Activated CD4-positive, alpha-beta T cell treated with anti-CD3 and anti-CD28 coated beads for 24 hours (primary cell): ENCODE data around the gene CD300LG.
"Not testable (repeated sequence)": the region's sequence is repeated elsewhere in the genome, so short reads cannot be mapped to it uniquely, and the experiment has no call there.

ENCODE experiments used
- DNase-seq, 2 donors: peaks; one replicate each; pipeline ENCODE4 v3.0.0-alpha.2; 2020; ENCODE audit warnings: low read depth in 2 of 2

The CD300LG gene, protein sequence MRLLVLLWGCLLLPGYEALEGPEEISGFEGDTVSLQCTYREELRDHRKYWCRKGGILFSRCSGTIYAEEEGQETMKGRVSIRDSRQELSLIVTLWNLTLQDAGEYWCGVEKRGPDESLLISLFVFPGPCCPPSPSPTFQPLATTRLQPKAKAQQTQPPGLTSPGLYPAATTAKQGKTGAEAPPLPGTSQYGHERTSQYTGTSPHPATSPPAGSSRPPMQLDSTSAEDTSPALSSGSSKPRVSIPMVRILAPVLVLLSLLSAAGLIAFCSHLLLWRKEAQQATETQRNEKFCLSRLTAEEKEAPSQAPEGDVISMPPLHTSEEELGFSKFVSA

DNA sequence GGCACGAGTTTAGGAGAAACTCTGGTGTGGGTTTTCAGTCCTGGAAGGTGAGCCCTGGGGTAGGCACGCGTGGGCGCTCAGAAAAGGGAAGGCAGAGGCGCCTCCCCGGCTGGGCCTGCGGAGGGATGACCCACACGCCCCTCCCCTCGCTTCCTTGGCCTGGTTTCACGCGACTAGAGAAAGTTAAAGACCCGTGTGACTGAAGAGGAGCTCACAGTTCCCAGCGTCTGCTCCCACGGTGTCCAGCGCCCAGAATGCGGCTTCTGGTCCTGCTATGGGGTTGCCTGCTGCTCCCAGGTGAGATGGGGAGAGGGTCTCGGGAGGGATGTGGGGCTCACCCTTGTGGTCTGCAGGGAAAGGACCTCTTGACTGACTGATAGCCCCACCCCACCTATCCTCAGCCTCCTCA is at the start of gene CD300LG:
Gene CD300LG, plus strand, starts transcription at position 214 of the 409 bp plus-strand sequence. Its CDS starts 41 bp downstream, at position 255.
- no peak for DNase-seq

DNA sequence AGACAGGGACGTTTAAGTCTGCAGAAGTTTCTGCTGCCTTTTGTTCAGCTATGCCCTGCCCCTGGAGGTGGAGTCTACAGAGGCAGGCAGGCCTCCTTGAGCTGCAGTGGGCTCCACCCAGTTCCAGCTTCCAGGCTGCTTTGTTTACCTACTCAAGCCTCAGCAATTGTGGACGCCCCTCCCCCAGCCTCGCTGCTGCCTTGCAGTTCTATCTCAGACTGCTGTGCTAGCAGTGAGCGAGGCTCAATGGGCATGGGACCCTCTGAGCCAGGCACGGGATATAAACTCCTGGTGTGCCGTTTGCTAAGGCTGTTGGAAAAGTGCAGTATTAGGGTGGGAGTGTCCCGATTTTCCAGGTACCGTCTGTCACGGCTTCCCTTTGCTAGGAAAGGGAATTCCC is 49.0 kb upstream of the CD300LG start:
- DNase-seq, result not testable (repeated sequence)

DNA sequence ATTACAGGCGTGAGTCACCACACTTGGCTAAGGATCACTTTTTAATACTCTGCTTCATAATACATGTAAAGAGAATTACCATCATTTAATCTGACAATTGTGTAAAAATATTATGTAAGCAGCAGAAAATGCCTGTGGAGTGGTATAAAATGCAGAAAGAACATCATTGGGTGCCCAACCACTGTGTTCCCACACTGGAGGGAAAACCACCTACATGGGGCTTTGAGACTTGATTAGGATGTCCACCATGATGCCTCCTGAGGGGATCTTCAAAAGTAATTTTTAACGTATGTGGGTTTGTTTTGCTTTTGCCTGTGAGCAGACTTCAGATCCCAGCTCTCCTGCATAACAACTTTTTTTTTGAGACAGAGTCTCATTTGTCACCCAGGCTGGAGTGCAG is 47.9 kb upstream of the CD300LG start:
- DNase-seq, result no peak

DNA sequence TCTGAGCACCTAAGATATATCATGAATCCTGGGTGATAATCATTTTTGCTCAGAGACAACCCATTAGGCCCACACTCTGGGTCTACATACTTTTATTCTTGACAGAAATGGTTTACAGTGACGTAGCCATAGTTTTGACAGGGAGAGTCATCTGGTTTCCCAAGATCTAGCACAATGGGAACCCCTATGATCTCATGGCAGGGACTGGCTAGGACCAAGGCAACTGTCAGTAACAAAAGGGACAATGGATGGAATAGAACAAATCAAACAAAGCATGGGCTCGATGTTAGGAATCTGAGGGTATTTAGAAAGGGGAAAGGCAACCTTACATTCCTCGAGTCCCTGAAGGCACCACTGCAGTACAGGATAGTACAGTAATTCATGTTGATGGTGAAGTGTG is 46.2 kb upstream of the CD300LG start:
- no peak for DNase-seq

DNA sequence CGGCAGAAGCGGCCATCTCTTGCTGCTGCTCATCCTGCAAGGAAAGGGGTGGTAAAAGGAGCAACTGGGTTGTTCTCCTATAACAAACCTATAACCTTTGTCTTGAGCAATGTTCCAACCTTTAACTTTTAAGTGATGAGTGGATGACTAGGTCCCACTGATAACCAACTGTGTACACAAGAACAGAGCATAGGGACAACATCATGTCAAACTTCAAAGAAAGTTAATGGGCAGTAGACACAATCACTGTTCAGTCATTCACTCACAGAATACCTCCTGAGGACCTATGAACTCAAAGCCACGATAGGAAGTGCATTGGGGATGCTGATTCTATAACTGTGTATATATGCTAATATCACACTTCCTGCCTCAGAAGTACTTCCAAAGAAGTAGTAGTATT is 45.1 kb upstream of the CD300LG start:
- no peak for DNase-seq

DNA sequence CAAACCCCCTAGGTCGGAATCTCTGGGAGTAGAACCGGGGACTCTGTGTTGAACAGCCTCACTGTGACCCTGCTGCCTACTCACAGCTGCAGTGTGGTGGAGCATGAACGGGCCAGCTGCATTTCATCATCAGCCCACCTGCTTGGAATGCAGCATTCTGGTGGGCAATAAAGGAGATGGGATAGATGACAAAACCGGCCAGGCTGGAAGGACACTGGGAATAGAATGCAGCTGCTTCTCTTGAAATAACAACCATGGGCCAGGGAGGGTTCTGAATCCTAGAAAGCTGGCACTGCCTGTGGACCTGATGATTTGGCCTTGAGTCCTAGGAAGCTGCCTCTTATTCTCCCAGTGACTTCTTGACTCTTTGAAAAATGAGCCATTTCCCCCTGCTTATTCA is 43.2 kb upstream of the CD300LG start:
- DNase-seq, result no peak

DNA sequence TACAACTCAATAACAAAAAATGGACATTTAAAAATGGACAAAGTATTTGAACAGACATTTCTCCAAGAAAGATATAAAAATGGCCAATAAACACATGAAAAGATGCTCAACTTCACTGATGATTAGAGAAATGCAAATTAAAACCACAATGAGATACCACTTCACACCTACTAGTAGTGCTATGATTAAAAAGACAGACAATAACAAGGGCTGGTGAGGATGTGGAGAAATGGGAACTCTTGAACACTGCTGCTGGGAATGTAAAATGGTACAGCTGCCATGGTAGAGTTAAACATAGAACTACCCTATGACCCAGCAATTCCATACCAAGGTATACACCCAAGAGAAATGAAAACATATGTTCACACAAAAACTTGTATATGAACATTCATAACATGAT is 41.9 kb upstream of the CD300LG start:
- no peak for DNase-seq

DNA sequence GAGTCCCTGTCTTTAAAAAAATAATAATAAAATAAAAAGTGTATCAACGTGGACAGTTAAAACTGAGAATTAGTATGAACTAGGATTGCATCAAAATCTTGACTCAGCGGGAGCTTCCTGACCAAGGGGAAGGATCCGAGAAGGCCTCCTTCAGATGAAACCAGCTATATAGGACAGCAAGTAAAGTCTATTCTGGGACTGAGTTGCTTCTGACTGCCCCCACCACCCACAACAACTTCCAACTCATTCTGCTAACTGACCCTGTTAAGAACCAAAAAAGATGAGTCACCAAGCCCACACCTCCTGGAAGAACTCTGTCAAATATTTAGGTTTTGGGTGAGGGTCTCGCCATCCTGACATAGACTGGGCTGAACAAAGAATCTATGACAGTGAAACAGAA is 38.9 kb upstream of the CD300LG start:
- no peak for DNase-seq

DNA sequence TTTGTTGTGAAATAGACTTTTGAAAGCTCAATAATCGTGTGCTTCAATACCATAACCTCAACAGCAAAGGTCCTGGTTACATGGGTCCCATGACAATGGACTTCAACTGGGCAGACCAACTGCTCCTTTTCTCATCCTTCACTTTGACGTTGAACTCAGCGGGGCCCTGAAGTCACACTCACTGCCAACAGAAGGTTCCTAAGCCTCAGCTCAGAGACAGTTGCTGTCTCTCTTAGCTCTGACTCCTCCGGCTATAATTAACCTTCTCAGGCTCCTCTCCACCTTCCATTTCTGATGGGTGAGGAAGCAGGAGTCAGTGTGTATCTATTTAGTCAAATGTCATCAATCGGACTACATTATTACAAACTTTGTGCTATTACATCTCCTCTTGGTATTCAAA is 37.9 kb upstream of the CD300LG start:
- no peak for DNase-seq

DNA sequence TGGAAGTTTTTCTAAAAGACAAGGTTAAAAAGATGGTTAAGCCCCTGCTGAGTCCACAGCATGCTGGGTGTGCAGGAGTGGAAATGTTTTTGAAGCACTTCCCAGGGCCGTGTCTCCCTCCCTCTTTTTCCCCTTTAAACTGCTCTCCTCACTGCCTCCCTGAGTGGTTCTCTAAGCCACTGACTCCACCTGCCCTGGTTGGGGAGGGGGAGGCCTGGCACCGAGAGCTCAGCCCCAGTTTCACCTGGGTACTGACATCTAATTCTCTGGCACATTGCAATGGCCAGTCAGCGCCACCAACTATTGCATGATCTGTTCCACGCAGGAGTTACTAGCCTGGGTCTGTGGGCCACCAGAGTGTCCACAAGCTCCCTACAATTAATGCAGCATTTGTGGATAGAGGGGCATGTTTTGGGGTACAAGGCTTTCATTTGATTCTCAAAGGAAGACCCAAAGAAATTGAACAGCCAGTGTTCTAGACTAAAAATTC is 36.7 kb upstream of the CD300LG start:
- DNase-seq, result no peak

DNA sequence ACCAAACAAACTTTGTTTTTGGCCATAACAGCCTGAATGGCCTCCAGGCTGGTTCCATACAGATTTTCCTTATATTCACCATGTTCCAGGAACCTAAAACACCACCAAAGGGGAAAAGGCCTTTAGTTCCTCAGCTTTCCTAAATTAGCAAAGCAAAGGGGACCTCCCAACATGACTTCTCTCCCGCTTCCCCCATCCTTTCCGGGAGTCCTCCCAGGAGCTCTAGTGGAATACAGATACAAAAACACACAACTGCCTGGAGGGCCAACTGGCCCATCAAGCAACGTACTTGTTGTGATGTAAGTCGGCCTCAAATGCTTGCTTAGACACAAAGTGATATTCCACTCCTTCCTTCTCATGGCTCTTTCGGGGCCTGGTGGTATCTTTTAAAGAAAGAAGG is 36.2 kb upstream of the CD300LG start:
- no peak for DNase-seq

DNA sequence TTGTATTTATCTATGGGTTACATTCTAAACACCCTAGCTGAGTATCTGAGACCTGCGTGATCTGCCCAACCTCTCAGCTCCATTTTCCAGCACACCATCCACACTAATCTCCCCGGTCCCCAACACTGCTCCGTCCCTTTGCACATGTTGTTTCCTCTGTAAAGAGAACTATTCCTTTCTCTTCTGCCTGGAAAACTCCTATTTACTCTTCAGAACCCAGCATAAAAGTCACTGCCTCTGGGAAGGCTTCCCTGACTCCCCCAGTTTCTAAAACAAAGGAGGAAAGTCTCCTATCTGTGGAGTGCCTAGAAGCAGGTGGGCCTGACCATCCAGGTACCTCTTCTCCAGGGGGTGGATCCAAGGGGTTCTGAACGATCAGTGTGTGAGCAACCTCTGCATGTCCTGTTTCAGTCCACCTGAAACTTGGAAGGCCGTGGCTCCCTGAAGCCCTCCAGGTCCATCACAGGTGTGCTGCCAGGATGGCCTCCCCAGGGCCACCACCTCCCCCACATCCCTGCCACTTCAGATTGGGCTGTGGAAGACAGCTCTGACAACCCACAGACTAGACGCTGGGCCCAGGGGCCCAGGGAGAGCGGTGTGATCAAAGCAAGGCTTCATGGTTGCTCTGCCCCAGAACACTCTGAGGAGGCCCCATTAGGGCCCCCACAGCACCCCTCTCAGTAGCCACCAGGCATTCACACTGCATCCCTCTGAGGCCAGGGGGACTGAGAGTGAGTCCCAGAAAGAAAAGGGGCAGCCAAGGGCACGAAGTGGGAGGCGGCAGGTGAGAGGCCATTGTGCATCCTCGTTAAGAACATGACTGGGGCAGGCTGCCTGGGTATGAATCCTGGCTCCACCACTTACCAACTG is 34.3 kb upstream of the CD300LG start:
- DNase-seq, result no peak

DNA sequence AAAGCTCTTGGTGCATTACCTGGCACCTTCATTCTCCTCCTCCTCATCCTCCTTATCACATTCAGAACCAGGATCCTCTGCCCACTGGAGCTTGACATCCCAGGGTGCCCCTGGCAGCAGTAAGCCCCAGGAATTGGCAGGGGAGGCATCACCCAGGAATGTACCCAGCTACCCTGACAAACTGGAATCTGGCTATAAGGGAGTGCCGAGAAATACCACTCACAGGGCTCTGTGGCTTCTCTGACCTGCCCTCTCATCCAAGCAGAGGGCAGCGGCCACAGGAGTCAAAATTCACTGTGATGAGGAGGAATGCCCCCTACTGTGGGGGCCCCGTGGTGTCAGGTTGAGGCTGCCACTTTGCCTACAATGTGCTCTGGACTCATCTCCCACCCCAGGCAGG is 33.6 kb upstream of the CD300LG start:
- DNase-seq, result no peak

DNA sequence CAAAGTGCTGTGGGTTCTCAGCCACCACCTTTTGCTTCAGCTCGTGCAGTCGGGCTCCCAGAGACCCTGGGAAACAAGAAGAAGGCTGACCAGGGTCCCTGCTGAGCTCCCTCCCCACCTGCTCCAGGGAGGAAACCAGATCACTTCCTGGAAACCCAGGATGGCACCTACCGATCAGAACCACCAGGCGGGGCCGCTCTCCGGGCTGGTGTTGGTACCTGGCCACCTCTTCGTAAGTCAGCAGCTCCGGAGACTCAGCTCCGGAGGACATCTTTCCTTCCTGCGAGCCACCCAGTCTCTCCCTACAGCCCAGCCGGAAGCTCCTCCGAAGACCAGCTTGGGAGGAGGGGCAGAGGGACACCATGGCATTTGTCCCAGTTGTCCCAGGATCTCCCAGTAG is 33.0 kb upstream of the CD300LG start:
- DNase-seq, result no peak

DNA sequence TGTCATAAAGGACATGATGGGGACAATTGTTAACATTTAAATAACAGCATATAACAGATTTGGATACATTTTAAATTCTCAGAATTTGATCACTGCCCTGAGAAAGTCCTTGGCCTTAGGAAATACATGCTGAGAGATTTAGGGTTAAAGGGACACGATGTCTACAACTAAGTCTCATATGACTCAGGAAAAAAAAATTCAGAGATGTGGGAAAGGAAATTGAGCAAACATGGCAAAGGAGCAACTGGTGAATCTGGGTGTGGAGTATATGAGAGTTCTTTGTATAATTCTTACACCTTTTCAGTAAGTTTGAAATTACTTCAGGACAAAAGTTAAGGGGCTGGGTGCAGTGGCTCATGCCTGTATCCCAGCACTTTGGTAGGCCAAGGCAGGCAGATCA is 32.3 kb upstream of the CD300LG start:
- no peak for DNase-seq

DNA sequence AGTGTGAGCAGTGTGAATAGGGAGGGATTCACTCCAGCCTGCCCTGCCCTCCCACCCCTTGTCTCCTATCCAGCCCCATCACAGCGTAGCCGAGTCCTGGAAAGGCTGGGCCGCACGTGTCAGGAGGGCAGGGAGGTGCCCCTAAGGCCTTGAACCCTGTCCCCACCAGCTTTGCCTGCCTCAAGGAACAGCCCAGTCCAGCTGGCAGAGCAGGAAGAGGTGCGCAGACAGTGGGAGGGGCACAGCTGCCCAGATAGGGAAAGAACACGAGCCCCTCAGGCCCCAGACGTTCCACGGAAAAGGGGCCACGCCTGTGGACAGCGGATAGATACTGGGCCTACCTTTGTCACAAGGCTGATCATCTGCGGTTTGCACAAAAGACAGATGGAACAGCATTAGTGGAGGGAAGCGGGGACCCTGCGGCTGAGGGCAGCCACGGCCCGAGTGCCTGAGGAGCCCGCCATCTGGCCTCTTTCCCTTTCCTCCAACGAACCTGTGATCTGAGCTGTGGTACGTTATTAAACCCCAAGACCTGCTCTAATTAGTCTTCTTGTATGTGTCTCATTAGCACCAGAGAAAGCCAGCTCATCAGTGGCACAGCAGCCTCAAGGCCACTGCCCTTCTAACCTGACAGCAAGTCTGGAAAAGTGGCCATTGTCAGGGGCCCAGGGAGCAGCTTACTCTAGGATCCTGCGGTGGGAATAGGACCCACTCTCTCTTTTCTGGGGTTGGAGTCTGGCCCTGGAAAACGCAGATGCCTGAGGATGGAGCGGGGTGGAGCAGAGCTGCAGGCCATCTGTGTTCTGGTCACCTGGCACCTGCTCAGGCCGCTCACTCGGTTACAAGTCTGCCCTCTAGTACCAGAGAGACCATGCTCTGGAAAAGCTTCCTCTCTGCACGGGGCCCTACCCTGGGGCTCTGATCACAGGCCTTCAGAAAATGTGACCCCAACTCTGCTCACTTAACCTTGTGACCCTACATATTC is 30.3 kb upstream of the CD300LG start:
- no peak for DNase-seq

DNA sequence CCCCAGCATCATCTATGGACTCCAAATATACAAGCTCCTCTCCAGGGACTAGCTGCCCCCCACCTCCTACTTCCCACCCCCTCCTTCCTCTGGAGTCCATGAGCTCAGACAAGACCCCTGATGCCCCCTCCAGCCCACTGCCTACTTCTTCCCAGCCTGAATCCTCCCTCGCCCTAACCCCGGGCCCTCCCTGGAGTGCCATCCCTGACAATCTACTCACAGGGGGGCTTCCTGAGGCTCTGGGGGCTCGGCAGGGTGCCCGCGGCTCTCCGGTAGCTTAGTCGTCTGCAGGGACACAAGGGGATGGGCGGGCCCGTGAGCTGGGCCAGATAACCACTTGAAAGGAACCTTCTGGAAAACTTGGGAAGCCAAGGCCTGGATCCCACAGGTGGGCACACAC is 29.1 kb upstream of the CD300LG start:
- no peak for DNase-seq

DNA sequence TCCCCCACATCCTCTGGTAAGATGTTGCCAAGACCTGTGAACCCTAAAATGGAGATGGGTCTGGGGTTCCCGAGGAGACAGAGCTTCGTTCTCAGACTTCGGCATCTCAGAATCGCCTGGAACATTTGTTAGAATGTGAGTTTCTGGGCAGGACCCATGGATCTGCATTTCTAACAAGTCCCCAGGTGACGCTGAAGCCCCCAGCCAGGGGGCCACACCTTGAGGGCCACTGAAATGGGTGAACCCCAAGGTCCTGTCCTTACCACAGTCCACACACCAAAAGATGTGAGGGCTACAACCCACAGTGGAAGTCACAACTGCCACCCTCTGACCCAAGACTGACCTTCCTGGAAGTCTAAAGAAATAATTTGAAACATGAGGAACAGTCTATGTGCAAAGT is 28.0 kb upstream of the CD300LG start:
- DNase-seq, result no peak

DNA sequence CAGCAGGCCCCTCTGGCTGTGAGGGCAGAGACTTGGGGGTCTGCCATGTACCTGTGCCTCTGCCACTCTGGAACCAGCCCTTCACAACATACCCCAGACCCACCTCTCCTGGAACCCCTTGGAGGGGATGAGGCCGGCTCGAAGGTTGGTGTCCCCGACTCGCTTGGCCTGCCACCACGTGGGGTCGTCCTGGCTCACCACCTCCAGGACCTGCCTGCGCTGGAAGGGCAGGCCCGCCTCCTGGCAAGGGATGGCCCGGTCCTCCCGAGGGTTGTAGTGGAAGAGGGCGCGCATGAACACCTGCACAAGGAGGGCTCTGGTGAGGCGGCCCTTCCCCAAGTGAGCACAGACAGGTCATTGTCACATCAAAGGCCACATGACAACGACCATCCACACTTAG is 26.2 kb upstream of the CD300LG start:
- DNase-seq, result no peak

DNA sequence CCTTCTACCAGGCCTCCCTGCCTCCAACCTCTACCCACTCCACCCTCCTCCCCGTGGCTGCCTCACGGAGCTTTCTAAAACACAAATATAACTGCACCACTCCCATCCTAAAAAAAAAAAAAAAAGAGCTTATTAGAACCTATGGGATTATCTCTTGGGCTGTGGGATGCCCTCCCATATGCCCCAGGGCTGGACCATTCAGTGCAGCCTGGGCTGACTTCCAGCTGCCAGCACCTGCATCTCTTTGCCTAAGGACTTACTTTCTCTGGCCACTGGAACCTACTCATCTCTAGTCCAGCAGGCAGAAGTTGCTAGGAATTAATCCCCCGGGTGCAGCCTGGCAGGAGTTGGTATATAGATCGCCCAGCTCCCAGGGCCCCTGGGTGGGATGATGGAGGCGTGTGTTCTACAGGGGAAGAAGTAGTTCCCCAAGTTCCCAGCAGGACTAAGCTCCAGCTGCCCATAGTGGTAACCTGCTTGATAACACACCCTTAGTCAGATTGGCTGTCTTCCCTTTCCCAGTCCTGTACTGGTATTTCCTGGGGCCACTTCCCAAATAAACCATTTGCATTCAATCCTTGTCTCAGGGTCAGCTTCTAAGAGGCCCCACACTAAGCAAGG is 24.3 kb upstream of the CD300LG start:
- no peak for DNase-seq

DNA sequence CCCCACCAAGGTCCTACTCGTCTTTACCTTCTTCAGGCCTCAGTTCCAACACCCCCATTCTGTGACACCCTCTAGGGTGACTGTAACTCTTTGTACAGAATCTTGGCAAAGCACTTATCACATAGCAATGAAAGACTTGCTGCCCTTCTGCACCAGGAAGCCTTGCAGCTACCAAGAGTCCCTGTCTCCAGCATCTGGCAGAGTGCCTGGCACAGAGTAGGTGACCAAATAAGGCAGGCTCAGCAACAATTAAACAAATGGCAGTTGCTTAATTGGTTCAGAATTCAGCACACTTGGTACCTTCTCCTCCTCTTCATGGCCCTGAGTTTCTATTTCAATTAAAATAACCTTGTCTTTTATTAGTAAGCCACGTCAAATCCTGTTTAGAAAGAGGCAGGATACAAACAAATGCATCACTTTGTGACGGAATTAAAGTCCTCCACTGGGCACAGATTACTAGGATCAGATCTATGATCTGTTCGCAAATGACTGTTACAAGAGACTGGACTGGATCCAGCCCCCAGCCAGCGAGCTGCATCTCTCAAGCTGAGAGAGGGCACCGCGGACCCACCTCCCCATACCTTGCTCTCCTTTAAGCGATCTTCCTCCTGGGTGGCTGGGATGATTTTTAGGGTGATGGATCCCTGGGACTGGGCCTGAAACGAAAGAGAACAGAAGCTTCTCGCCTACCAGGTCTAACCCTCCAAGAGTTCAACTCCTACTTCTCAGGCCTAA is 23.5 kb upstream of the CD300LG start:
- DNase-seq, result no peak
